Hepatocyte (in vitro differentiated cells): Measurements from ENCODE around the gene INPP5B. TPM values are rescaled to one million over a fixed set of nuclear protein-coding genes. Genes with fewer than 3 reads are reported as not detected.

Experiments used
- DNase-seq: peaks from one replicate; pipeline ENCODE4 v3.0.0-alpha.2; 2016; ENCODE audit warnings: low spot score
- H2AFZ ChIP-seq: fragments of 200-600 bp; sonication (generic); 2 replicates; pipeline ENCODE4 v1.6.0; 2016; ENCODE audit warnings: antibody characterized with exemption, mild to moderate bottlenecking
- H3K27ac ChIP-seq: fragments of 200-600 bp; sonication (generic); 2 replicates; pipeline ENCODE4 v1.5.1; 2016; ENCODE audit warnings: mild to moderate bottlenecking
- H3K27me3 ChIP-seq: fragments of 200-600 bp; sonication (generic); 2 replicates; pipeline ENCODE4 v1.6.1; 2016
- H3K36me3 ChIP-seq: fragments of 200-600 bp; sonication (generic); replicated peaks from 2 replicates; pipeline ENCODE4 v1.5.1; 2016; ENCODE audit warnings: low read depth; ENCODE audit not compliant: insufficient read depth
- H3K4me1 ChIP-seq: fragments of 200-600 bp; sonication (generic); 2 replicates; pipeline ENCODE4 v1.5.1; 2016; ENCODE audit warnings: mild to moderate bottlenecking, moderate library complexity; ENCODE audit not compliant: insufficient read depth
- H3K4me2 ChIP-seq: fragments of 200-600 bp; sonication (generic); 2 replicates; pipeline ENCODE4 v1.6.0; 2016
- H3K4me3 ChIP-seq: fragments of 200-600 bp; sonication (generic); 2 replicates; pipeline ENCODE4 v1.5.1; 2016; ENCODE audit warnings: mild to moderate bottlenecking
- H3K79me2 ChIP-seq: fragments of 200-600 bp; sonication (generic); 2 replicates; pipeline ENCODE4 v1.6.0; 2017; ENCODE audit warnings: mild to moderate bottlenecking
- H3K9me2 ChIP-seq: fragments of 200-600 bp; sonication (generic); replicated peaks from 2 replicates; pipeline ENCODE4 v1.6.0; 2017; ENCODE audit warnings: mild to moderate bottlenecking; ENCODE audit not compliant: insufficient read depth
- H3K9me3 ChIP-seq: fragments of 200-600 bp; sonication (generic); 2 replicates; pipeline ENCODE4 v1.5.1; 2016; ENCODE audit warnings: low read depth, mild to moderate bottlenecking
- H4K20me1 ChIP-seq: fragments of 200-600 bp; sonication (generic); 2 replicates; pipeline ENCODE4 v1.6.0; 2016; ENCODE audit warnings: mild to moderate bottlenecking; ENCODE audit not compliant: insufficient read depth, poor library complexity, severe bottlenecking
- CTCF ChIP-seq: fragments of 200-600 bp; sonication (generic); IDR thresholded peaks from 2 replicates; pipeline ENCODE4 v1.5.1; 2016; ENCODE audit warnings: antibody characterized with exemption, mild to moderate bottlenecking; ENCODE audit not compliant: poor library complexity
- EZH2 ChIP-seq: fragments of 200-600 bp; sonication (generic); IDR thresholded peaks from 2 replicates; pipeline ENCODE4 v1.6.1; 2016; ENCODE audit warnings: antibody characterized with exemption, mild to moderate bottlenecking, borderline replicate concordance
- EZH2phosphoT487 ChIP-seq: fragments of 200-600 bp; sonication (generic); IDR thresholded peaks from one replicate; pipeline ENCODE4 v1.6.1; 2018; ENCODE audit warnings: antibody characterized with exemption, mild to moderate bottlenecking, low read depth, moderate library complexity; ENCODE audit not compliant: unreplicated experiment, severe bottlenecking
- WGBS: methylation state at CpG from one replicate; pipeline ENCODE4 v1.1.6; 2016; ENCODE audit warnings: low lambda C conversion rate; ENCODE audit errors: missing lambda C conversion rate; 5-methylcytosine and 5-hydroxymethylcytosine counted together
- polyA plus RNA-seq: library from polyadenylated mRNA; unstranded; fragments of >200 nt; fragmentation: Nextera tagmentation; extraction: Ambion mirVana; gene quantifications from 2 replicates; pipeline ENCODE4 v1.2.1, GENCODE V29; 2016
- total RNA-seq: library from RNA; depleted of rRNA; stranded (reverse); fragments of >200 nt; gene quantifications from 2 replicates; pipeline ENCODE4 v1.2.3, GENCODE V29; 2014

INPP5B gene
- total and polyA plus RNA-seq, 2 experiments from 2014 or later = 9.3 to 18.3 TPM

- H3K9me3 ChIP-seq = no peaks in the 10 kb centered on the region
Measured at GRCh38 chr1:37845049-37845646, 101.7 kb downstream of the INPP5B start.

GRCh38 chr1:37844536-37844935 lies 102.3 kb downstream of the INPP5B start:
- H3K9me3 ChIP-seq = no peaks in the 10 kb centered on the region
- no peak overlapping the region for H3K27ac ChIP-seq
- H3K9me2 ChIP-seq = no peaks in the 10 kb centered on the region
- TF ChIP-seq EZH2 (no peak), EZH2phosphoT487 (no peak), CTCF (no peak)
- no peaks in the 10 kb centered on the region for H3K4me1 ChIP-seq
- no peak overlapping the region for H3K4me2 ChIP-seq
- H3K36me3 ChIP-seq = peaks cover under 1% of the 10 kb centered on the region
- H3K27me3 ChIP-seq = no peaks in the 10 kb centered on the region
- peaks cover 54% of the 10 kb centered on the region for H3K79me2 ChIP-seq
- H3K4me3 ChIP-seq = no peak overlapping the region
- no peak for DNase-seq
- H4K20me1 ChIP-seq = peaks cover 7% of the 10 kb centered on the region
- no peak overlapping the region for H2AFZ ChIP-seq

More at GRCh38 chr1:37845049-37845646, 101.7 kb downstream of the INPP5B start:
- H3K36me3 ChIP-seq = no peaks in the 10 kb centered on the region
- no peaks in the 10 kb centered on the region for H3K4me1 ChIP-seq
- TF ChIP-seq EZH2 (no peak), CTCF (no peak), EZH2phosphoT487 (no peak)
- no peaks in the 10 kb centered on the region for H3K27me3 ChIP-seq
- no peak overlapping the region for H2AFZ ChIP-seq
- no peak overlapping the region for H3K4me3 ChIP-seq
- no peak overlapping the region for H3K27ac ChIP-seq
- H3K79me2 ChIP-seq = peaks cover 60% of the 10 kb centered on the region
- H4K20me1 ChIP-seq = peaks cover 7% of the 10 kb centered on the region
- DNase-seq = no peak
- H3K9me2 ChIP-seq = no peaks in the 10 kb centered on the region
- 77% methylated on average over 5 of the region's 5 CpGs for WGBS
- no peak overlapping the region for H3K4me2 ChIP-seq

- no peaks in the 10 kb centered on the region for H3K27me3 ChIP-seq
- TF ChIP-seq CTCF (no peak), EZH2 (no peak), EZH2phosphoT487 (no peak)
- no peak overlapping the region for H3K4me3 ChIP-seq
- no peaks in the 10 kb centered on the region for H3K9me2 ChIP-seq
- no peak overlapping the region for H3K4me2 ChIP-seq
- no peaks in the 10 kb centered on the region for H3K9me3 ChIP-seq
- H4K20me1 ChIP-seq = no peaks in the 10 kb centered on the region
- H2AFZ ChIP-seq = no peak overlapping the region
- peaks cover 27% of the 10 kb centered on the region for H3K79me2 ChIP-seq
- peaks cover 3% of the 10 kb centered on the region for H3K36me3 ChIP-seq
- H3K27ac ChIP-seq = no peak overlapping the region
- no peak for DNase-seq
- no peaks in the 10 kb centered on the region for H3K4me1 ChIP-seq
- 95% methylated on average over 3 of the region's 3 CpGs for WGBS
Measured at GRCh38 chr1:37841652-37842051, 105.2 kb downstream of the INPP5B start.
